GM12875 (cell line): ENCODE data around the gene ROBO4.

ENCODE experiments used
- H3K4me3 ChIP-seq: one replicate; pipeline ENCODE4 v1.5.1; 2011; ENCODE audit warnings: low read depth, low read length, control low read depth
- TF ChIP-seq, protein P1 (sequence below): IDR thresholded peaks from 2 replicates; pipeline ENCODE4 v1.5.1; 2011; ENCODE audit warnings: low read depth, mild to moderate bottlenecking, control low read depth, inconsistent platforms, low read length, moderate library complexity, borderline replicate concordance; ENCODE audit not compliant: insufficient read depth

ROBO4 gene

DNA sequence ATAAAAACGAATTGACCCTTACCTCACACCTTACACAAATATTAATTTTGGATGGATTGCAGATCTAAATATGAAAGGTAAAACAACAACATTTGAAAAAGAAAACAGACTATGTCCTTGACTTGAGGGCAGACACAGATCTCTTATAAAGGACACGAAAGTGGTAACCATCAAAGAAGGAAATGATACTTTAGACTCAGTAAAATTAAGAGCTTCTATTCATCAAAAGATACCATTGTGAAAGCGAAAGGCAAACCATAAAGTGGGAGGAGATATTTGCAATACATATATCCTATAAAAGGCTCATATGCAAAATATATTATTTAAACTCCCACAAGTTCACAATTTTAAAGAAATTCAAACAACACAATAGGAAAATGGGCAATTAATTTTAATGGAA is 33.1 kb upstream of the ROBO4 start:
- H3K4me3 ChIP-seq: no peak overlapping the region
- TF ChIP-seq, protein P1, sequence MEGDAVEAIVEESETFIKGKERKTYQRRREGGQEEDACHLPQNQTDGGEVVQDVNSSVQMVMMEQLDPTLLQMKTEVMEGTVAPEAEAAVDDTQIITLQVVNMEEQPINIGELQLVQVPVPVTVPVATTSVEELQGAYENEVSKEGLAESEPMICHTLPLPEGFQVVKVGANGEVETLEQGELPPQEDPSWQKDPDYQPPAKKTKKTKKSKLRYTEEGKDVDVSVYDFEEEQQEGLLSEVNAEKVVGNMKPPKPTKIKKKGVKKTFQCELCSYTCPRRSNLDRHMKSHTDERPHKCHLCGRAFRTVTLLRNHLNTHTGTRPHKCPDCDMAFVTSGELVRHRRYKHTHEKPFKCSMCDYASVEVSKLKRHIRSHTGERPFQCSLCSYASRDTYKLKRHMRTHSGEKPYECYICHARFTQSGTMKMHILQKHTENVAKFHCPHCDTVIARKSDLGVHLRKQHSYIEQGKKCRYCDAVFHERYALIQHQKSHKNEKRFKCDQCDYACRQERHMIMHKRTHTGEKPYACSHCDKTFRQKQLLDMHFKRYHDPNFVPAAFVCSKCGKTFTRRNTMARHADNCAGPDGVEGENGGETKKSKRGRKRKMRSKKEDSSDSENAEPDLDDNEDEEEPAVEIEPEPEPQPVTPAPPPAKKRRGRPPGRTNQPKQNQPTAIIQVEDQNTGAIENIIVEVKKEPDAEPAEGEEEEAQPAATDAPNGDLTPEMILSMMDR: no peak

DNA sequence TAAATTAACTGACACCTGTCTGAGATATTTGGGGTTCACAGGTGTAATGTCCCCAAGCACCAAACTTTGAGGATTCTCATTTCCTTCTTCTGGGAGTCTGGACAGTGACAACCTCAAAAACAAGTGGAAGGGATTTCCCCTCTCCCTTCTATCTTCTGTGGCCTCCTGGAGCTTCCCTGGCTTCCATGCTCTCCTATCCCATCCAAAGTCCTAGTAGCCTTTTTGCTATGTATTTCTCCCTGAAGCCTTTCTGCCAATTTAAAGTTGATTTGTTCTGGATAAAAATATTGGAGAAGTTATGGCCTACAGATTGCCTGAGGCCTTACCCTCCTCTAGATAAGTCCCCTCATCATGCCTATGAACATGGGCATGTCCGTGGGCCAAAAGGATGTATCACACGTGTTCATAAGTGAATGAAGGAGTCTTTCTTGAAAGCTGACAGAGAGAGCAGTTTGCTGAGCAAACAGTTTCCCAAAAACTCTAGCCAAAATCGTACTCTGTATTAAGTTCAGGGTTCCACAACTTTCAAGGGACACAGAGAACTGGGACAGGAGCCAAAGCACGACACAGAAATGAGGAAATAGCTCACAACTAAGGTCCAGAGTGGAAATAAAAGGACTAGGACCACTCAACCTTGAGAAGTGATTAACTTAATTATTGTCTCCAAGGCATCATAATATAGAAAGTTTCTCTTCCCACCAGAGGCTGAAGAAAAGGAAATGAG is 31.4 kb upstream of the ROBO4 start:
- TF ChIP-seq, protein P1: no peak
- no peak overlapping the region for H3K4me3 ChIP-seq

- TF ChIP-seq, protein P1: no peak
- H3K4me3 ChIP-seq: no peak overlapping the region
Measured at GRCh38 chr11:124923296-124923695, 25.6 kb upstream of the ROBO4 start.

DNA sequence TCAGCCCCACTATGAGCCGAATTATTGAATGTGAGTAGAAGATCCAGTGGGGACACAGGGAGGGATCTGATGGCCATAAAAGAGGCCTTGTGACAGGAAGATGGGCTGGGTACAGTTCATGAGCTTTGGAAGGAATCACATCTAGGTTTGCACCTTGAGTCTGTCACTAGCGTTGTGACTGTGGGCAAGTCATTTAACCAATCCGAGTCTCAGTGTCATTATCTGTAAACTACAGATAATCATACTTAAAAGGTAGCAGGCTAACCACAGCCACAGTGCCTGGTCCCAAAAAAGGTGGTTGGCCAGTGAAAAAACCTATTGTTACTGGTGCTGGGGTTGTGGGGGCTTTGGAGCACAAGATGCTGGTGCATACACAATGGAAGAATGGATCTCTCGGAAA is 25.2 kb upstream of the ROBO4 start:
- TF ChIP-seq, protein P1: no peak
- no peak overlapping the region for H3K4me3 ChIP-seq

DNA sequence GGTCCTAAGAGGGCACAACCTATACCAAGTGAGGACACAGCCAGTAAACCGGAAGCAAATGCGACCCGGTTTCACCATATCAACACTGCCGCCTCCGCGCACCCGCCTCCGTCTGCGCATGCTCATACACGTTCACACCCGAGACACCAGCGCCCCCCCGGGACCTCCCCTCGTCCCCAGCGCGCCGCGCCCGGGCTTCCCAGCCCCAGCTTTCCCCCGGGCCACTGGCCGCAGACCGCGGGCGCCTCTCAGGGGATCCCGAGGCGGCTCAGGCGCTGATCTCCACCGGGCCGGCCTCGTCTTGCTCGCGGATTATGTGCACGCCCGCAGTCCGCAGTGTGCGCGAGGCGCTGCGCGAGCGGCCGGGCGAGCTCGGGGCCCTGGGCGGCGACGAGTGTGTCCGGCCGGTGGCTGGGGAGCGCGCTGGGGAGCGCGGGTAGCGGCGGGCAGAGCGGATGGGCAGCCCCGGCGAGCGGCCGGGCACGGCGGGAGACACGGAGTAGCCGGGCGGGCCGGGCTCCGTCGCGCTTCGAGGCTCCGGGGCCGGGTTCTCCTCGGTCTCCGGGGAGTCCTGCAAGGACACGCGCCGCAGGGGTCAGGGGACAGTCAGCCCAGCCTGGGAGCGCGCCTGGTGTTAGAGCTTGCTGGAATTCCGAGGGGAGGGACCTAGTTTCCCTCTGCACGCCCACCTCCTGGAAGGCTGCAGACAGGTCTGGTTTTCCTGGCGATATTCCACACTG is 23.4 kb upstream of the ROBO4 start:
- TF ChIP-seq, protein P1: no peak
- H3K4me3 ChIP-seq: no peak overlapping the region

DNA sequence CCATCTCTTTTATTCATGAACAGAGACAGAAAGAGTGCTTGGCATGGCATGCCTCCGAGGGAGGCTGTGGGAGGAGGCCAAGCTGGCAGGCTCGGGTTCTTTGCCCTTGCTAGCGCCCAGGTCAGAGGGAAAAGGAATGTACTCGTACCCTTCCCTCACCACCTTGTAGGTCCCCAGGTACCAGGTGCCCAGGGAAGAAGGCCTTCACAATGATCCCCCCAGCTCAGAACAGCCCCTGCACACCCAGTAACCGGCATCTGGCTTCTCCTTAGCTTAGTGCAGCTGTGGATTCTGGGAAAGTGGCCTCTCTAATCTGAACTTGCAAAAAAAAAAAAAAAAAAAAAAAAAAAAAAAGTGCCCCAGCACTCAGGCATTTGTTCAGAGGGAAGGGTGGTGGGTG is 22.7 kb upstream of the ROBO4 start:
- H3K4me3 ChIP-seq: no peak overlapping the region

More for the DNA sequence above, 22.7 kb upstream of the ROBO4 start:
- TF ChIP-seq, protein P1: no peak
